GM12864 (cell line): ENCODE measurements around the gene RALGAPA2.

ENCODE experiments used
- DNase-seq: peaks from one replicate; pipeline ENCODE4 v3.0.0-alpha.2; 2011; ENCODE audit warnings: low read depth
- H3K4me3 ChIP-seq: 2 replicates; pipeline ENCODE4 v1.5.1; 2011; ENCODE audit warnings: mild to moderate bottlenecking, low read depth, low read length, control low read depth
- CTCF ChIP-seq: IDR thresholded peaks from 2 replicates; pipeline ENCODE4 v1.5.1; 2011; ENCODE audit warnings: low read depth, mild to moderate bottlenecking, moderate library complexity, low read length, control low read depth, inconsistent platforms; ENCODE audit errors: missing control alignments

Gene RALGAPA2

GRCh38 chr20:20425823-20426654 is 286.4 kb downstream of the RALGAPA2 start:
- TF ChIP-seq CTCF = no peak
- no peak overlapping the region for H3K4me3 ChIP-seq
- DNase-seq = no peak

DNA sequence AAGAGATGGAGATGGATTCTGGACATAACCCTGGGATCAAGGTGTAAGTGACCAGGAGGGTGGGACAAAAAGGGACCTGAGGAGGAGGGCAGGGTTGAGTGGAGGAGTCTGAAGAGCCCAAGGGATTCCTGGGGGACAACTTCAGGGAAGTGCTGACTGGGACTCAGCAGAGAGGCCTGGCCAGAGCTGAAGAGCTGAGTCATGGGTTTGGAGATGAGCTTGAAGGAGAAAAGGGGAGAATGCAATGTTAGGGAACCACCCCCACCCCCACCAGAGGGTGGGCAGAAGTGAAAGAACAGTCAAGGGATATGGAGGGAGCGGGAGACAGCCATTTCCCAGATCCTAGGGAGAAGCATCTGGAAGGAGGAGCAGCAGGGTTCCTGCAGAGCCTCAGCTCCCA is 289.3 kb downstream of the RALGAPA2 start:
- no peak overlapping the region for H3K4me3 ChIP-seq
- DNase-seq = no peak
- TF ChIP-seq CTCF = no peak

DNA sequence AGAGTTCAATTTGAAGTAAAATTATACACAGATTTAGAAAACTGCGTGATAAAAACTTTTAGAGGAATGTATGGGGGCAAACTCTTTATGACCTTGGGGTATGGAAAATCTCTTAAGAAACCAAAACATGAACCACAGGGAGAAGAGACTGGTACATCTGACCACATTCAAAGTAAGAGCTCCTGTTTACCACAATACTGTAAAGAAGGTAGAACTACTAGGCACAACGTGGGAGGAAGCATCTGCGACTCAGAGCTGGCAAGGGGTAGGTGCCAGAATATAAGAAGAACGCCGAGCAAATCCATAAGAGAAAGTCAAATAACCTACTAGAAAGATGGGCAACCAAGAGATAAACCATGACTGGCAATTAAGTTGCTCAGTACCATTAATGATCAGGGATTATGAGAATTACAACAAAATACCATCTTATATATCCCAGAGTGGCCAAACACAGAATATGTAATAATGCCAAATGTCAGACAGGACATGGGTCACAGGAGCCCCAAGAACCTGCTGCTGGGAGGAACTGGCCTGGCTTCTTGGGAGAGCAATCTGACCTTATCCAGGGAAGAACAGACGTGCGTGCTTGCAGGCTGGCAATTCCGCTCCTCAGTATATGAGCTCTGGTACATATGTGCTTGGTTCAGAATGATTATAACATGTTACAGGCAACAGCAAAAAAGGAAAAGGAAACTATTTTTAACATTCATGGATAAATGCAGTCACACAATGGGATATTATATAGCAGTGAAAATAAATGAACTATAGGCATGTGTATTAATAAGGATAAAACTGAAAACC is 294.4 kb downstream of the RALGAPA2 start:
- TF ChIP-seq CTCF = no peak
- no peak overlapping the region for H3K4me3 ChIP-seq
- no peak for DNase-seq

DNA sequence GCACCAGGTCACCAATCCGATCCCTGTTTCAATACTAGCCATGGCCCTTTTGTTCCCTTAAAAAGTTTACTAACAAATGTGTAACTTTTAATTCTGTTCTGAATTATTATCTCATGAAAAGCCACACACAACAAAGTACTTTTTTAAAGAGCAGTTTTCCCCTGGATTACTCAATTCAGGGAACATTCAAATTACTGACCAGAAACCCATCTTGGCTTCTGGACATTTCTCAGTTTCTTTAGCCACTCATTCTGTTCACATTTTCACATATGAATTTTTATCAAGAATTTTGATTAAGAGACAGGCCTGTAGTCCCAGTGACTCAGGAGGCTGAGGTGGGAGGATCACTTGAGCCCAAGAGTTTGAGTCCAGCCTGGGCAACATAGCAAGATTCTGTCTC is 297.1 kb downstream of the RALGAPA2 start:
- no peak for DNase-seq
- no peak for TF ChIP-seq CTCF
- H3K4me3 ChIP-seq = no peak overlapping the region

DNA sequence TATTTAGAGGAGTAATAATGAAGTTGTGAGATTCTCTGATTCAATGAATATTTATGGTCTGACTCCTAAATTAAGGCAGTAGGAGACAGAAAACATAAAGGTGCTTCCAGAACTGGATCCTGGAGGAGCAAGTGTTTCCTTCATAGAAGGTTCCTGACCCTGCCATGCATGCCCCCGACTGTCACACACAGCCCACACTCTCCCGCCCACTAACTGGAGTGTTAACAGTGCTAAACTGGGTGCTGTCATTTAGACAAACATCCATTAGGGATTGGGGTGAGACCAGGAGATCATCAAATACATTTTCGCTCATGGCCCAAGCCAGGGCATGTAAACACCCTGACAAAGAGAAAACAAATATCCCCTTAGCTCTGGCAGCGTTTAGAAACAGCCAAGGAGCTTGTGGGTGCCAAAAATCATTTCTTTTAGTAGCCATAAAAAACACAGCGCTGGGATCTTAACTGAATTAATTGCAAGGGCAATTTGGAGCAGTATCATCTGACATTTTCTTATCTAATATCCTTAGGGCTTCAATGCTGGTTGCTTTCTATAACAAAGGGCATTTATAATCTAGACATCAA is 297.7 kb downstream of the RALGAPA2 start:
- no peak for TF ChIP-seq CTCF
- no peak overlapping the region for H3K4me3 ChIP-seq
- DNase-seq = no peak

GRCh38 chr20:20413810-20414281 is 298.6 kb downstream of the RALGAPA2 start:
- TF ChIP-seq CTCF = no peak
- H3K4me3 ChIP-seq = no peak overlapping the region
- no peak for DNase-seq
